ENCODE data around the gene PHC2.

Gene PHC2

DNA sequence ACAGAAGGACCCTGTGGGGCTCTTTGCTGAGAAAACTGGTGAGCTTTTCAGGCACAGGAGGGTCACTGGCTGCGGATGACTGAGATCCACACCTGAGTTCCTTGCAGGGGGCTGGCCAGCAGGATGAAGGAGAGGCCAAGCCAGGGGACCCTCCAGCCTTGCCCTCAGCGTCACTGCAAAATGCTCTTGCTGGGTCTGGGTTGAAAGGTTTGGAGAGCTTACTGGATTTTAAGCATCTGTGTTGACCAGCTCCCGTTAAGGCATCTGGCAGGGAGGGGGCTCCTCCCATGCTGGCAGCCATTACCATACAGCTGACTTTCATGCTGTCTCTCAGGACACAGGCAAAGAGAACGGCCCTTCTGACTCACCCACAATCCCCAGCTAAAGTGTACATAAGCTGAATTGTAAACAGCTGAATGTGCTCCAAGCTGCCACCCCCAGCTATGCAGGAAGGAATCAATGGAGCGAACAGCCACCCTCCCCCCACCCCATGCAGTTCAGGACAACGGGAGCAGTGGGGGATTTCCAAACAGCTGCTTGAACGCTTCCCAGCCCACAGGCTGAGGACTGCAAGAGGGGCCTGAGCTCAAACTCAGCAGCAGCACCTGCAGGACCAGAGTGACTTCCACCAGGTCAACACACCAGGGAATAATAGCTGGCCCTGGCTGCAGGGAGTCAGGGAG lies 88.7 kb downstream of the PHC2 start:
- Mint-ChIP-seq H3K9me3 (no peaks in the 10 kb centered on the region), H3K27me3 (no peaks in the 10 kb centered on the region), H3K4me3 (no peak overlapping the region), H3K36me3 (ENCODE audit: low read depth) (peaks cover 66% of the 10 kb centered on the region), H3K27ac (no peak overlapping the region), H3K4me1 (ENCODE audit: low read depth) (peaks cover 72% of the 10 kb centered on the region)
- no peak for DNase-seq

GRCh38 chr1:33341190-33341589 lies 89.7 kb downstream of the PHC2 start:
- Mint-ChIP-seq H3K36me3 (ENCODE audit: low read depth) (peaks cover 56% of the 10 kb centered on the region), H3K9me3 (no peaks in the 10 kb centered on the region), H3K4me1 (ENCODE audit: low read depth) (peaks cover 65% of the 10 kb centered on the region), H3K4me3 (no peak overlapping the region), H3K27me3 (no peaks in the 10 kb centered on the region), H3K27ac (no peak overlapping the region)
- no peak for DNase-seq

DNA sequence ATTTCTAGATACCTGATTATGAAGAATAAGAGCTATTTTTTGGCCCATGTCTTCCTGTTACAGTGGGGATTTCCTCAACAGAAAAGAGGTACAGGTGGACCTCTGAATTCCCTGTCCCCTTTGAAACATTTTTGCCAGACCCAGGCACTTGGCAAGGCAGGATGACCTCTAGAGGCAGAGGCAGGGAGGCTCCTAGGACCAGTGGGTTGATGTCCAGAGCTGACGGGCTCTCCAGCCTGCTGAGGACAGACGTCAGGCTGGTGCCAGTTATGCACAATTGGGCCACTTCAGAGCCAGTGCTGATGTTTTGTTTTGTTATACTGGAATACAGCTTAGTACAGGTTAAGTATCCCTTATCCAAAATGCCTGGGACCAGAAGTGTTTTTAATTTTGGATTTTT lies 91.5 kb downstream of the PHC2 start:
- peaks cover 58% of the 10 kb centered on the region for H3K4me1 Mint-ChIP-seq (ENCODE audit: low read depth)
- H3K27ac Mint-ChIP-seq, result no peak overlapping the region
- H3K4me3 Mint-ChIP-seq, result no peak overlapping the region
- DNase-seq, result no peak
- H3K27me3 Mint-ChIP-seq, result no peaks in the 10 kb centered on the region
- no peaks in the 10 kb centered on the region for H3K9me3 Mint-ChIP-seq
- H3K36me3 Mint-ChIP-seq (ENCODE audit: low read depth), result peaks cover 50% of the 10 kb centered on the region

DNA sequence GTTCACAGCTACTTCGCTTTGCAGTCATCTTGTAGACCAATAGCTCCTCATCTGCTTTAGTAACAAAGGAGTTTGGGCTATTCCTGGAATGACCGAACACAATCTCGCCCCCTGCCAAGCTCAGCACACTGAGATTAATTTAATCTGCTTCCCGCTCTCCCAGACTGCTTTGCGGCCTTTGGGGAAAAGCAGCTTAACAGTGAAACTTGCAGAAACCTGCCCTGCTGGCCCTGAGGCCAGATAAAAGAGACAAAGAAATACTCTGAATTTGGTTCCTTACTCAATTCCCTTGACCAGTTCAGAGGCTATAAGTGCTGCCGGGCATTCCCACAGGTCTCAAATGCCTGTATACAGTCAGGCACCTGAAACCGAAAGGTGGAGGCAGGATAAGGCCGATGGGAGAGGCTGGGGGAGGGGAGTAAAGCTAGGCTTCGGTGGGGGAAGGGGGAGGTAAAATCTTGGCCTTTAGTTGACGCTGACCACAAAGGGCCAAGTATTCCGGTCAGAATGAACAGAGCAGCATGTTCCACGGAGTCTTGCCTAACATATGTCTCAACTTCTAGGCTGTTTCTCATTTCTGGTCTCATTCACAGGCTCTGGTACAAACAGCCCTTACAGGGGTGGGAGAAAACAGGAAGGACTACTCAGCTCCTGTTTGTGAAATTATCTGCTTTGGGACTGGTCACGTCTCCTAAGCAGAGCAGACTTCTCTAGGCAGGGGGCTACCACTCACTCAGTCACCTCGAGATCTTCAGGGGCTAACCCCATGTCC lies 92.3 kb downstream of the PHC2 start:
- H3K27me3 Mint-ChIP-seq, result no peaks in the 10 kb centered on the region
- H3K36me3 Mint-ChIP-seq (ENCODE audit: low read depth), result peaks cover 51% of the 10 kb centered on the region
- H3K4me1 Mint-ChIP-seq (ENCODE audit: low read depth), result peaks cover 52% of the 10 kb centered on the region
- no peak for DNase-seq
- H3K9me3 Mint-ChIP-seq, result no peaks in the 10 kb centered on the region
- H3K4me3 Mint-ChIP-seq, result no peak overlapping the region
- H3K27ac Mint-ChIP-seq, result no peak overlapping the region

DNA sequence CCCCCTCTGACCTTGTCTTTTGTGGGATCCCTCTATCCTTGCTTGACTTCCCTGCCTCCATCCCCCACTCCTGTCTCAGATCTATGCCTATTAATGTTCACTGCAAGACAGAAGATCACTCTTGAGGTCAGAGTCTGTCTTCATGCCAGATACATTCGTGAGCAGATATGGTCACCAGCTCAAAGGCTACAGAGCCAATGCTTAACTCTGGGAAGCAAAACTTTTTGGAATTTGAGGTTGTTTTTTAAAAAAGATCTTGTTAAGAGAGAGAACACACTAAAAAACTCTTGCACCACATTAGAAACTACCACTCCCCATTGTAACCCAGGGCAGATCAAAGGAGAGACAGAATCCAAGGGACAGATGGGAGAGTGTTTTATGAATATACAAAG lies 92.9 kb downstream of the PHC2 start:
- Mint-ChIP-seq H3K4me1 (ENCODE audit: low read depth) (peaks cover 49% of the 10 kb centered on the region), H3K9me3 (no peaks in the 10 kb centered on the region), H3K36me3 (ENCODE audit: low read depth) (peaks cover 52% of the 10 kb centered on the region), H3K4me3 (no peak overlapping the region), H3K27me3 (no peaks in the 10 kb centered on the region), H3K27ac (no peak overlapping the region)
- no peak for DNase-seq

GRCh38 chr1:33337441-33337840 lies 93.5 kb downstream of the PHC2 start:
- Mint-ChIP-seq H3K27me3 (no peaks in the 10 kb centered on the region), H3K9me3 (no peaks in the 10 kb centered on the region), H3K4me1 (ENCODE audit: low read depth) (peaks cover 45% of the 10 kb centered on the region), H3K4me3 (no peak overlapping the region), H3K36me3 (ENCODE audit: low read depth) (peaks cover 52% of the 10 kb centered on the region), H3K27ac (no peak overlapping the region)
- no peak for DNase-seq

GRCh38 chr1:33336580-33336979 lies 94.3 kb downstream of the PHC2 start:
- H3K27ac Mint-ChIP-seq, result peak overlapping the region; percentile 63
- H3K9me3 Mint-ChIP-seq, result no peaks in the 10 kb centered on the region
- DNase-seq, result no peak

DNA sequence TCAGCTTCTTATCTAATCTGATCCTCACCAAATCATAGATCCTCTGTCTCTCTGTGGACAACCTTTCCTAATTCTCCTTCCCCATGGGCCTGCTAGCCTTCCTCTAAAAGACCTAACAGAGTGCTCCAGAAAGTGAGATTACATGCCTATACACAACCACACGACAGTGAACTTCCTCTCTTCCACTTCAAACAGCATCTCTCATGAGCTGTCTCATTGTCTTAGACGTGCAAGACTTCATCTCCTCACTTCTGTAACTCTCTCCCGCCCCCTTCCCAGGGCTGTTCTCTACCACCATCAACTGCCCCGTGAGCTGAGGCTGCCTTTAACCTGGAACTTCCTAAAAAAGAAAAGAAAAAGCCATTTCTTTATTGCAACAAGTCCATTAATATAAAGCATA lies 95.9 kb downstream of the PHC2 start:
- Mint-ChIP-seq H3K36me3 (ENCODE audit: low read depth) (peaks cover 59% of the 10 kb centered on the region), H3K27ac (no peak overlapping the region), H3K4me1 (ENCODE audit: low read depth) (peaks cover 29% of the 10 kb centered on the region), H3K9me3 (no peaks in the 10 kb centered on the region), H3K27me3 (no peaks in the 10 kb centered on the region), H3K4me3 (no peak overlapping the region)
- DNase-seq, result no peak

More at GRCh38 chr1:33336580-33336979, 94.3 kb downstream of the PHC2 start:
- Mint-ChIP-seq H3K27me3 (no peaks in the 10 kb centered on the region), H3K4me1 (ENCODE audit: low read depth) (peaks cover 41% of the 10 kb centered on the region), H3K4me3 (no peak overlapping the region), H3K36me3 (ENCODE audit: low read depth) (peaks cover 53% of the 10 kb centered on the region)

DNA sequence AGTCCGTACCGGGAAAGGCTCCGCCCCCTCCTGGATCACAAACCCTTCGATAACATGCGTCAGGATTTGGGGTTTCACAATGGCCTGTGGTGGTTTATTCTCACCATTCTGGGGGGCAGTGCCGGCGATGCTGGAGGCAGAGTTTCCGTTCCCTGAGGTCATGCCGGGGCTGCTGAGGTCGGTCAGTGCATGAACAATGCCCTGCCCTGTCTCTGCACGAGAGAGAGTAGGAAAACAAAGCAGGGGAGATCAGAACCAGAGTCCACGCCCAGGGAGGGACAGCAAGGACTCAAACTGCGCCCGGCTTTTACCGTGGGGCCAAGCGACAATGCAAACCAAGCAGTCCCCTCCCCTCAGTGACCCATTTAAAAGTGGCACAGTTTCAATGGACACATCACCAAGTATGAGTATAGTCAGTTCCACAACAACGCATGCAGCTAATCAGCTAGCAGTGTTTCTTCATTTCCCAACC lies 96.8 kb downstream of the PHC2 start:
- peaks cover 25% of the 10 kb centered on the region for H3K4me1 Mint-ChIP-seq (ENCODE audit: low read depth)
- no peaks in the 10 kb centered on the region for H3K27me3 Mint-ChIP-seq
- peaks cover 65% of the 10 kb centered on the region for H3K36me3 Mint-ChIP-seq (ENCODE audit: low read depth)
- DNase-seq, result no peak
- no peak overlapping the region for H3K4me3 Mint-ChIP-seq
- no peaks in the 10 kb centered on the region for H3K9me3 Mint-ChIP-seq
- no peak overlapping the region for H3K27ac Mint-ChIP-seq

DNA sequence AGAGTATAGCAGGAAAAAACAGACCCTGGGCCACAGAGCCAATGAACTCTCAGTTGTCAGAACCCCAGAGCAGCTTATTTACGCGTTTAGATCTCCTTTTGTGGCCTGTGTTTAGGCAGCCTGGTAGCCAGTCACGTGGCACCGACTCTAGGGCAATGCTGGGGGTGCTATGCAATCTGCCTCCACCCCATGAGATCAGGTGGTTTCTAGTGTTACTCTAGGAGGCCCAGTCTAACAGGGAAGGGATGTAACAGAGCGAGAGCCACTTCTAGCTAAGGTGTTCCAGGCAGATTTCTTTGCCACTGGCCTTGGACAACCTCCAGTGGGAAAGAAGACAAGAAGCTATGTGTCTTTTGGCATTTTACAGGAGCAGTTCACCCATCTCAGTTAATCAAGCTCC lies 98.0 kb downstream of the PHC2 start:
- Mint-ChIP-seq H3K27me3 (no peaks in the 10 kb centered on the region), H3K36me3 (ENCODE audit: low read depth) (peaks cover 74% of the 10 kb centered on the region), H3K9me3 (no peaks in the 10 kb centered on the region), H3K27ac (no peak overlapping the region), H3K4me3 (no peak overlapping the region), H3K4me1 (ENCODE audit: low read depth) (peaks cover 15% of the 10 kb centered on the region)
- DNase-seq, result no peak

- peaks cover 10% of the 10 kb centered on the region for H3K4me1 Mint-ChIP-seq (ENCODE audit: low read depth)
- H3K27me3 Mint-ChIP-seq, result no peaks in the 10 kb centered on the region
- no peak overlapping the region for H3K27ac Mint-ChIP-seq
- DNase-seq, result no peak
- peaks cover 79% of the 10 kb centered on the region for H3K36me3 Mint-ChIP-seq (ENCODE audit: low read depth)
- no peak overlapping the region for H3K4me3 Mint-ChIP-seq
- no peaks in the 10 kb centered on the region for H3K9me3 Mint-ChIP-seq
Measured at GRCh38 chr1:33332357-33332789, 98.5 kb downstream of the PHC2 start.

- Mint-ChIP-seq H3K27ac (no peak overlapping the region), H3K36me3 (ENCODE audit: low read depth) (peaks cover 86% of the 10 kb centered on the region), H3K4me1 (ENCODE audit: low read depth) (peaks cover 9% of the 10 kb centered on the region), H3K9me3 (no peaks in the 10 kb centered on the region), H3K4me3 (no peak overlapping the region), H3K27me3 (no peaks in the 10 kb centered on the region)
- no peak for DNase-seq
Measured at GRCh38 chr1:33331444-33332356, 99.2 kb downstream of the PHC2 start.

GRCh38 chr1:33330906-33331305 lies 100.0 kb downstream of the PHC2 start:
- Mint-ChIP-seq H3K27me3 (no peaks in the 10 kb centered on the region), H3K4me1 (ENCODE audit: low read depth) (peaks cover 6% of the 10 kb centered on the region), H3K9me3 (no peaks in the 10 kb centered on the region), H3K36me3 (ENCODE audit: low read depth) (peaks cover 94% of the 10 kb centered on the region), H3K4me3 (no peak overlapping the region), H3K27ac (no peak overlapping the region)
- no peak for DNase-seq

- Mint-ChIP-seq H3K9me3 (no peaks in the 10 kb centered on the region), H3K27me3 (no peaks in the 10 kb centered on the region), H3K4me1 (ENCODE audit: low read depth) (peaks cover 6% of the 10 kb centered on the region), H3K36me3 (ENCODE audit: low read depth) (peaks cover 98% of the 10 kb centered on the region), H3K27ac (no peak overlapping the region), H3K4me3 (no peak overlapping the region)
- no peak for DNase-seq
Measured at GRCh38 chr1:33330361-33330890, 100.5 kb downstream of the PHC2 start.

Measured in activated T-cell treated with anti-CD3 and anti-CD28 coated beads, Interleukin-2, amount 50 U/mL, for 24 hours (primary cell).